Bronchial epithelial cell (primary cell): ENCODE results near the gene PTGFRN. TPM values are rescaled to one million over a fixed set of nuclear protein-coding genes. Genes with fewer than 3 reads are reported as not detected.

Source experiments
- DNase-seq: peaks from one replicate; pipeline ENCODE4 v3.0.0-alpha.2; 2010; ENCODE audit warnings: low read depth
- FAIRE-seq: peaks from 2 replicates; lab custom pipeline; 2011; peaks lifted over from hg19 to GRCh38; lab: Jason Lieb, UNC
- H3K27me3 ChIP-seq: 2 replicates; pipeline ENCODE4 v1.5.1; 2011; ENCODE audit warnings: low read length; ENCODE audit not compliant: control insufficient read depth, insufficient read depth
- H3K36me3 ChIP-seq: 2 replicates; pipeline ENCODE4 v1.5.1; 2011; ENCODE audit warnings: low read length; ENCODE audit not compliant: control insufficient read depth, insufficient read depth
- H3K4me3 ChIP-seq: 2 replicates; pipeline ENCODE4 v1.5.1; 2011; ENCODE audit warnings: mild to moderate bottlenecking, low read depth, low read length, control low read depth
- total RNA-seq: library from RNA; depleted of rRNA; stranded (reverse); fragments of >200 nt; gene quantifications from 2 replicates; pipeline ENCODE4 v1.2.1, GENCODE V29; 2014
- TF ChIP-seq, protein P1 (sequence below): IDR thresholded peaks from 2 replicates; pipeline ENCODE4 v1.5.1; 2011; ENCODE audit warnings: mild to moderate bottlenecking, moderate library complexity, low read length, control low read depth, inconsistent platforms; ENCODE audit not compliant: insufficient read depth, severe bottlenecking

Gene PTGFRN
- total RNA-seq, 1 donor from 2014 or later = 89.2 TPM

DNA sequence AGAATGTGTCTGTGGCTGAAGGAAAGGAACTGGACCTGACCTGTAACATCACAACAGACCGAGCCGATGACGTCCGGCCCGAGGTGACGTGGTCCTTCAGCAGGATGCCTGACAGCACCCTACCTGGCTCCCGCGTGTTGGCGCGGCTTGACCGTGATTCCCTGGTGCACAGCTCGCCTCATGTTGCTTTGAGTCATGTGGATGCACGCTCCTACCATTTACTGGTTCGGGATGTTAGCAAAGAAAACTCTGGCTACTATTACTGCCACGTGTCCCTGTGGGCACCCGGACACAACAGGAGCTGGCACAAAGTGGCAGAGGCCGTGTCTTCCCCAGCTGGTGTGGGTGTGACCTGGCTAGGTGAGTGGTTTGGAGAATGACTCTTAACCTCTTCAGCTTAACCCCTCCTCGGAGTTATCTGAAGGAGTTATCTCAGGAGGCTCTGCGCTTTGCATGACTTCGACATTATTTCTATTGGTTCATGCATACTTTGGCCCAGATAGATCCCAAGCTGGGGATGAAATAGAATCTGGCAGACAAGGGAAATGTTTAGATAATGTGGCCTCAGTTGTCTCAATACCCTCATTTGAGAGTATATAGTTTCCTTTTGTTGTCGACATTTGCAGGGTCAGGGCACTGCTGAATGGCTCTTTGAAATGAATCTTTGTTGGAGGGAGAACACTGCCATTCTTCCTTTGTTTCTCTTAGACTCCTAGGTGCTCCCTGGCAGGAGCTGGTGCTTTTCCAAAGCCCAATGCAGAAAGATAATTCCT, 39.7 kb downstream of the PTGFRN start:
- no peak for DNase-seq
- TF ChIP-seq, protein P1, sequence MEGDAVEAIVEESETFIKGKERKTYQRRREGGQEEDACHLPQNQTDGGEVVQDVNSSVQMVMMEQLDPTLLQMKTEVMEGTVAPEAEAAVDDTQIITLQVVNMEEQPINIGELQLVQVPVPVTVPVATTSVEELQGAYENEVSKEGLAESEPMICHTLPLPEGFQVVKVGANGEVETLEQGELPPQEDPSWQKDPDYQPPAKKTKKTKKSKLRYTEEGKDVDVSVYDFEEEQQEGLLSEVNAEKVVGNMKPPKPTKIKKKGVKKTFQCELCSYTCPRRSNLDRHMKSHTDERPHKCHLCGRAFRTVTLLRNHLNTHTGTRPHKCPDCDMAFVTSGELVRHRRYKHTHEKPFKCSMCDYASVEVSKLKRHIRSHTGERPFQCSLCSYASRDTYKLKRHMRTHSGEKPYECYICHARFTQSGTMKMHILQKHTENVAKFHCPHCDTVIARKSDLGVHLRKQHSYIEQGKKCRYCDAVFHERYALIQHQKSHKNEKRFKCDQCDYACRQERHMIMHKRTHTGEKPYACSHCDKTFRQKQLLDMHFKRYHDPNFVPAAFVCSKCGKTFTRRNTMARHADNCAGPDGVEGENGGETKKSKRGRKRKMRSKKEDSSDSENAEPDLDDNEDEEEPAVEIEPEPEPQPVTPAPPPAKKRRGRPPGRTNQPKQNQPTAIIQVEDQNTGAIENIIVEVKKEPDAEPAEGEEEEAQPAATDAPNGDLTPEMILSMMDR = no peak
- FAIRE-seq = no peak
- Histone ChIP-seq H3K36me3 (peaks cover 23% of the 10 kb centered on the region), H3K27me3 (no peaks in the 10 kb centered on the region), H3K4me3 (no peak overlapping the region)

DNA sequence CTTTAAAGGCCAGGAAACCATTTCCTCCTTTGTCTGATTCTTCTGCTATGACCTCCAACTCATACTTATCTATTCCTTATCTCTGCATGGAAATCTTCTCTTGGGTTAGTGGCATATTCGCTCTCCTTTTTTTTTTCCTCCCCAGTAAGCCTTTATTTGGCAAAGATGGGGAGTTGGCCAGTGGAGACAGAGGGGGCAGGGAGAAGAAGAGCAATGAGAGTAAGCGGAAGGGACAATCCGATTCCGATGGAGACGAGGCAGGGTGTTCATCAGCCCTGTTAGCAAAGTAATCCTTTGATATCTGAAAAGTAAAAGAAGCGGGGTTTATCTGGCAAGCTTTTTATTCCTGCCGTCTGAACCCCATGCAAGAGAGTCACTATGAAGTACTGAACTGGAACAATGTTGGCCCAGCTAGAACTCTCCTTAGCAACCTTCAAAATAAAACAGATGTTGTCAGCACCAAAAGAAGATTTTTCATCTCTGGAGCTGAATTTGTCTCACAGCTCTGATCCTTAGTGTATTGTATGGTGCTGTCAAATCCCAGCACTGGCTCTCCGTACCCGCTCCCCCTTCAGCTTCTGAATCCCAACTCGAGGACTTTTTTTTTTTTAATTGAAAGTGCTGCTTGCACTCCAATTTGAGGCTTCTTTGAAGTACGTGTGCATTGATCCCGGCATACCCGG, 40.9 kb downstream of the PTGFRN start:
- peaks cover 21% of the 10 kb centered on the region for H3K36me3 ChIP-seq
- TF ChIP-seq, protein P1 = no peak

DNA sequence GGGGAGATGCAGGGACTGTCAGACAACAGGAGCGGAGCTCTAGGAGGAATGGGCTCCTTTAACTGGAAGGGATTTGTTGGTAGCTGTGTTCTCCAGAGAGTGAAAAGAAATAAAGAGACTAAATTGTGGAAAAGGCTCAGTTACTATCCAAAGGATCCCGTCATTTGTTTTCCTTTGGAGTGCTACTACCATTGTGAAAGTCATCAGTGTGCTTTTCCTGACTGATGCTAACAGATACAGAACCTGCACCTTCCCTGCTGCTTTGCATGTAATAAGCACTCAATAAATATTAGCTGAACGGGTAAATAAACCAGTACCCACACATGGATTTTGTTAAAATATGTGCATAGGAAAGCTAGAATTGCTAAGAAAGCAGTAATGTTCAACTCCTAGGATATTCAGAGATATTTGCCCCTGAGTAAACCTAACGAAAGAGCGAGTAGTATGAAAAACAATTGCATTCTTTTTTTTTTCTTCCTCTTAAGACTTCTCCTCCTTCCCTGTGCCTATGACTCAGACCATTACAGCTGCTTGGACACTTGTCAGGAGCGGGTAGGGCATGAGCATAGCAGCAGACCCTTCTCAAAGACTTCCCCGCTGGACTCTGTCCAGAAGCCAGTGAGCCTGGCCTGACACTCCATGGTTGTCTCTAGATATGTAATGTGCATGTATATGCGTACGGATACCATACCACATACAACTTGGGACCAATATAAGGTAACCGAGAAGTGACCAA, 41.7 kb downstream of the PTGFRN start:
- peaks cover 15% of the 10 kb centered on the region for H3K36me3 ChIP-seq
- DNase-seq (peak; percentile 29), FAIRE-seq (no peak)
- H3K4me3 ChIP-seq = no peak overlapping the region
- TF ChIP-seq, protein P1 = no peak
- H3K27me3 ChIP-seq = no peaks in the 10 kb centered on the region

More for the DNA sequence above, 40.9 kb downstream of the PTGFRN start:
- no peaks in the 10 kb centered on the region for H3K27me3 ChIP-seq
- no peak overlapping the region for H3K4me3 ChIP-seq
- DNase-seq (no peak), FAIRE-seq (no peak)

DNA sequence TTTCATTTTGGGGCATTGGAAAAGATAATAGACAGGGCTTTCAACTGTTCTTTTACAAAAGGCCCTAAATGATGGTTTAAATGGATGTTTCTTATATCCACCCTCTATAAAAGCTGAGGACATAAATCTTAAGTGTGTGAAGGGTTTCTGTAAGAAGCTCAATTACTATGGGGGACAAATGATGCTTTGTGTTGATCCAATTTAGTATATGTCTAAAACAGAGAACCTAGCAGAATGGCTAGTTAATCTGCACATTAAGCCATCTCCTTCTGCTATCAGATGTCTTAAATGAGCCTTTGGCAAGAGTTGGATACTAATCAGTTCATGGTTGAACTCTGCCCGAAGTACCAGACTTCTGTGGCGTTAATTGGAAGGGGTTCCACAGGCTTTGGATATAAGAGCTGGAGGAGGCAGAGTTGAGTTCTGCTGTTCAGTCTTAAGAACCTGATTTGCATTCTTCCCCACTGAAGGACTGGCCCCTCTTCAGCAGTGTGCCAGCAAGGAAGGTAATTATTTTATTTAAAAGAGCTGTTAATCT, 43.1 kb downstream of the PTGFRN start:
- H3K36me3 ChIP-seq = peaks cover 18% of the 10 kb centered on the region
- FAIRE-seq (no peak), DNase-seq (no peak)
- no peaks in the 10 kb centered on the region for H3K27me3 ChIP-seq
- H3K4me3 ChIP-seq = no peak overlapping the region
- TF ChIP-seq, protein P1 = no peak

DNA sequence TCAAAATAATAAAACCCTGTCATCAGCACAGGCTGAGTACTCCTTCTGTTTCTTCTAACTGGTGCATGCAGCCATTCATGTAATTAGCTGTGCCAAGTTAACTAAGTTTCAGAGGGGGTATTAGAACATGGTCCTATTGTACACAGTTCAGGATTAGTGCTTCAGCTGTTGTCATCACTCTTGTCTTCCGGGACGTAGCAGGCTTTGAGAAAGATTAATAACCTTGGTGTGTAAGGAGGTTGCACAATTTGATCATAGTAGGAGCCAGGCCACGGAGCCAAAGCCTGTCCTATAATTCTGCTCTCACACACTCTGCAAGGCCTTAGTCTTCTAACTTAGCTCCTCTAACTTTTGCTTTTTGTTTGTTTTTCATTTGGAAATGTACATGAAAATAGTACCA, 44.7 kb downstream of the PTGFRN start:
- FAIRE-seq (no peak), DNase-seq (no peak)
- Histone ChIP-seq H3K27me3 (no peaks in the 10 kb centered on the region), H3K36me3 (peaks cover 16% of the 10 kb centered on the region), H3K4me3 (no peak overlapping the region)
- TF ChIP-seq, protein P1 = no peak
